Lung (tissue), 12 donors: ENCODE results near the gene NLRP12. TPM values are rescaled to one million over a fixed set of nuclear protein-coding genes. Genes with fewer than 3 reads are reported as not detected.
A peak's percentile ranks its signal among the peaks of the same experiment; 100 is the strongest.

Source experiments
- ATAC-seq: fragments of 200-7000 bp; cut with Tn5 transposase; one replicate; pipeline ENCODE4 v1.9.1; 2020; ENCODE audit warnings: moderate number of reproducible peaks; ENCODE audit not compliant: insufficient read depth, low FRiP score
- DNase-seq, 3 donors: peaks; one replicate each; pipeline ENCODE4 v3.0.0-alpha.2; 2013 to 2017
- H3K27ac ChIP-seq, 2 donors: one replicate each; pipeline ENCODE4 v1.5.1; 2013; ENCODE audit warnings: mild to moderate bottlenecking in 2 of 2, moderate library complexity in 2 of 2, control low read depth in 1 of 2, inconsistent platforms in 1 of 2, low read depth in 1 of 2, low read length in 1 of 2
- H3K27me3 ChIP-seq, 3 donors: one replicate each; pipeline ENCODE4 v1.5.1; 2013; ENCODE audit warnings: low read length in 2 of 3; ENCODE audit not compliant: control insufficient read depth in 3 of 3, insufficient read depth in 3 of 3
- H3K36me3 ChIP-seq, 4 donors: one replicate each; pipeline ENCODE4 v1.5.1; 2013; ENCODE audit warnings: low read length in 4 of 4, mild to moderate bottlenecking in 1 of 4, moderate library complexity in 1 of 4; ENCODE audit not compliant: control insufficient read depth in 4 of 4, insufficient read depth in 4 of 4
- H3K4me1 ChIP-seq, 5 donors: one replicate each; pipeline ENCODE4 v1.5.1; 2013; ENCODE audit warnings: low read length in 5 of 5, mild to moderate bottlenecking in 2 of 5, moderate library complexity in 1 of 5; ENCODE audit not compliant: control insufficient read depth in 5 of 5, insufficient read depth in 5 of 5
- H3K4me3 ChIP-seq: one replicate; pipeline ENCODE4 v1.5.1; 2013; ENCODE audit warnings: mild to moderate bottlenecking, control low read depth, moderate library complexity
- H3K9ac ChIP-seq, 2 donors: one replicate each; pipeline ENCODE4 v1.5.1; 2013; ENCODE audit warnings: low read length in 2 of 2, control low read depth in 1 of 2; ENCODE audit not compliant: insufficient read depth in 1 of 2
- H3K9me3 ChIP-seq, 4 donors: one replicate each; pipeline ENCODE4 v1.5.1; 2013; ENCODE audit warnings: low read length in 3 of 4, mild to moderate bottlenecking in 1 of 4, moderate library complexity in 1 of 4; ENCODE audit not compliant: control insufficient read depth in 4 of 4, insufficient read depth in 3 of 4
- WGBS, 2 donors: extraction: QIAGEN DNeasy Blood & Tissue Kit; methylation state at CpG; one replicate each; pipeline ENCODE4 v1.1.7; 2013; 5-methylcytosine and 5-hydroxymethylcytosine counted together
- polyA plus RNA-seq, 2 donors: library from polyadenylated mRNA; stranded (reverse); fragments of 200-250 nt; gene quantifications; one replicate each; pipeline ENCODE4 v1.2.1, GENCODE V29; 2013
- total RNA-seq, 2 donors: library from RNA; depleted of rRNA in 1 of 2; stranded (reverse); fragments of >200 nt in 1 of 2; gene quantifications; one replicate each; pipeline ENCODE4 v1.2.1, GENCODE V29; 2014 to 2021
- TF ChIP-seq, protein P1 (sequence below): IDR thresholded peaks from 2 replicates; pipeline ENCODE4 v1.5.1; 2012; ENCODE audit warnings: mild to moderate bottlenecking; ENCODE audit errors: control extremely low read depth, extremely low read depth
- donor health status: control.
- donor health status: control.
- donor health status: Bipolar disorder and iron deficiency.
- donor health status: healthy.
- donor health status: DM: yes; HTN: yes; CAD: no.

Gene NLRP12
- total and polyA plus RNA-seq, 4 donors: 1.1 to 11.5 (median 5.8) TPM

DNA sequence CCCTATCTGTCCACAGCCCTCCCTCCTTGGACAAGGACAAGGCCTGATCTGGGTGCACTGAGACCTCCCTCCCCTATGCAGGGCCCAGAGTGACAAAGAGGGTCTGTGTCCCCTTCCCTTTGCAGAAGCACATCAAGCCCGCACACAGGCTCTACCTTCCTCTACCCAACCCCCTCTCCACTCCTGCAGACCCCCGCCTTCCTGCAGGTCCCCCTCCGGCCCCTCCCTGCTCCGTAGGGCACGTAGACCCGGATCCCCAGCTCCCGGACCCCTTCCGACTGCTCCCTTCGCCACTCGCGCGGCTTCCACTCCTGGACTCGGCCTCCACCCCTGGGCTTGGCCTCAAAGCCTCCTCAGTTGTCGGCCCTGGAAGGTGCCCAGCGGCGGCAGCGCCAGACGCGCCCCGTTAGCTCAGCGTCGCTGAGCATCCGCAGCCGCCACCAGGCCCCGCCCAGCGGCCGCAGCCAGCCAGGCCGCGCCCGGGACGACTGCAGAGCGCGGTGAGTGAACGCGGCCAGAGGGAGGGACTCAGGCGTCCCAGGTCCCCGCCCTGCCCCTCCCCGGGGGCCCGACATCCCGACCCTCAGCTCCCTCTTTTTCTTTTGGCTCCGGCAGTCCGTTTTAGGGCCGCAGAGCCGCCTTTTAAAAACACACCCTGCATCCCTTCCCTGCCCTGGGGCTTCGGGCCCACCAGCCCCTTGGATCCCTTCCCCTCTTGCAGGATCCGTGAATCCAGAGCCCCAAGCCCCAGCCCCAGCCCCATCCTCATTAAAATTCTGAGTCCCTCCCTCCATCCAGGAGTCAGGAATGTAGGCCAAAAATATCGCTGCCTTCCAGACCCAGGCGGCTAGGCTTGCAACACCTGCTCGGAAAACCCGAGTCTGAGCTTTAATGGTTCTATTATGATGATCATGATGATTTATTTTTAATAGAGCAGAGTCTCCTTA lies 42.1 kb upstream of the NLRP12 start:
- peak; percentile 5 for ATAC-seq
- H3K9ac ChIP-seq: peak overlapping the region; percentile 62 to 89
- TF ChIP-seq, protein P1, sequence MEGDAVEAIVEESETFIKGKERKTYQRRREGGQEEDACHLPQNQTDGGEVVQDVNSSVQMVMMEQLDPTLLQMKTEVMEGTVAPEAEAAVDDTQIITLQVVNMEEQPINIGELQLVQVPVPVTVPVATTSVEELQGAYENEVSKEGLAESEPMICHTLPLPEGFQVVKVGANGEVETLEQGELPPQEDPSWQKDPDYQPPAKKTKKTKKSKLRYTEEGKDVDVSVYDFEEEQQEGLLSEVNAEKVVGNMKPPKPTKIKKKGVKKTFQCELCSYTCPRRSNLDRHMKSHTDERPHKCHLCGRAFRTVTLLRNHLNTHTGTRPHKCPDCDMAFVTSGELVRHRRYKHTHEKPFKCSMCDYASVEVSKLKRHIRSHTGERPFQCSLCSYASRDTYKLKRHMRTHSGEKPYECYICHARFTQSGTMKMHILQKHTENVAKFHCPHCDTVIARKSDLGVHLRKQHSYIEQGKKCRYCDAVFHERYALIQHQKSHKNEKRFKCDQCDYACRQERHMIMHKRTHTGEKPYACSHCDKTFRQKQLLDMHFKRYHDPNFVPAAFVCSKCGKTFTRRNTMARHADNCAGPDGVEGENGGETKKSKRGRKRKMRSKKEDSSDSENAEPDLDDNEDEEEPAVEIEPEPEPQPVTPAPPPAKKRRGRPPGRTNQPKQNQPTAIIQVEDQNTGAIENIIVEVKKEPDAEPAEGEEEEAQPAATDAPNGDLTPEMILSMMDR: no peak
- peaks cover 0 to 4% (median 1%) of the 10 kb centered on the region in 4 donors for H3K36me3 ChIP-seq
- H3K9me3 ChIP-seq: no peaks in the 10 kb centered on the region
- H3K4me1 ChIP-seq: peaks cover 0 to 13% (median 11%) of the 10 kb centered on the region in 5 donors
- DNase-seq: peak; percentile 84 to 89 (median 85)
- H3K4me3 ChIP-seq: peak overlapping the region; percentile 28
- peak overlapping the region; percentile 89 to 93 for H3K27ac ChIP-seq
- H3K27me3 ChIP-seq: peaks cover 0 to 2% (median 0%) of the 10 kb centered on the region in 3 donors
- WGBS, 2 donors: 4% methylated on average over 47 to 50 of the region's 50 CpGs

DNA sequence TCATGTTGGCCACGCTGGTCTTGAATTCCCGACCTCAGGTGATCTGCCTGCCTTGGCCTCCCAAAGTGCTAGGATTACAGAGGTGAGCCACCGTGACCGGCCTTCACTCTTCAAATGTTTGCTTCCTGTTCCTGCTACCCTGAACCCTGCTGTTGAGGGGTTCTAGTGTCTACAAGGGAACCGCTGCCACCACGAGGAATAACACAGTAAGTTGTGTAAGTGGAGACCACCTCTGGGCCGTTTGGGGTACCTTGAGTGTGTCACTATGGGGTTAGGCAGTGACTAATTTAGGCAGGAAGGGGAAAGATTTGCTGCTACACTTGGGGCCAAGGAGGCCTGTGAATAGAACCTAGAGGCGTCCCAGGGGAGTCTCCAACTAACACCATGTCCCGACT lies 41.4 kb upstream of the NLRP12 start:
- H3K27ac ChIP-seq: peak overlapping the region in 1 of 2 donors; percentile 93
- H3K4me3 ChIP-seq: no peak overlapping the region
- TF ChIP-seq, protein P1: no peak
- peak overlapping the region; percentile 62 to 89 for H3K9ac ChIP-seq
- ATAC-seq (no peak), DNase-seq (peak in 1 of 3 donors; percentile 17)
- H3K36me3 ChIP-seq: peaks cover 0 to 2% (median 0%) of the 10 kb centered on the region in 4 donors
- peaks cover 0 to 2% (median 0%) of the 10 kb centered on the region in 3 donors for H3K27me3 ChIP-seq
- H3K9me3 ChIP-seq: no peaks in the 10 kb centered on the region
- WGBS, 2 donors: 57 to 68% methylated on average over 9 of the region's 9 CpGs
- peaks cover 0 to 13% (median 11%) of the 10 kb centered on the region in 5 donors for H3K4me1 ChIP-seq

DNA sequence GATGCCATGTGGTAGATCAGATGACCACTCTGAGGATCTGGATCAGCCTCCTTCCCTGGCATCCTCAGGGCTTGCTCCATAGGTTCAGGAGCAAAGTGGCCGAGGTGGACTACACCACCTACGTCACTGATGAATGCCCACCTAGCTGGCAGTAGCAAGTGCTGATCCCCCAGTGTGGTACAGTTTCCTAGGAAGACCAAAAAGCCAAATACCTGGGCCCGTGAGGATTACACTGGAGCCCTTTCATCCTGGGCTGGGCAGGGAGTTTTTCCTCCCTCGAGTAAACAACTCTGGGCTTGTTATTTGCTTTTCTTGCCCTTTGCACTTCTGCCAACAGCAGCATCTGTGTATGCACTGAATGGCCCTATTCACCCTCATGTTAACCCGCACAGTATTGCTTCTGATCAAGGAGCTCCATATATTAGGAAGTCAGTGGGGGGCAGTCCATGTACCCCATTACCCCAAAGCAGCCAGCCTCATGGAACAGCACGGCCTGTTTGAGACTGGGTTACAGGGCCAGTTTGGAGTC lies 40.3 kb upstream of the NLRP12 start:
- DNase-seq (peak in 1 of 3 donors; percentile 16), ATAC-seq (no peak)
- TF ChIP-seq, protein P1: no peak
- Histone ChIP-seq H3K9ac (no peak overlapping the region), H3K27ac (no peak overlapping the region), H3K4me1 (peaks cover 0 to 12% (median 11%) of the 10 kb centered on the region in 5 donors), H3K36me3 (no peaks in the 10 kb centered on the region), H3K9me3 (no peaks in the 10 kb centered on the region), H3K4me3 (no peak overlapping the region), H3K27me3 (peaks cover 0 to 2% (median 0%) of the 10 kb centered on the region in 3 donors)
- WGBS, 2 donors: 67 to 85% methylated on average over 6 of the region's 6 CpGs
